Aorta (tissue), 5 donors: ENCODE results near the gene OR52A1. TPM values are rescaled to one million over a fixed set of nuclear protein-coding genes. Genes with fewer than 3 reads are reported as not detected.
"Not testable (repeated sequence)": the region's sequence is repeated elsewhere in the genome, so short reads cannot be mapped to it uniquely, and the experiment has no call there.

Source experiments
- ATAC-seq: fragments of 200-7000 bp; cut with Tn5 transposase; one replicate; pipeline ENCODE4 v1.9.1; 2022; ENCODE audit warnings: moderate library complexity; ENCODE audit not compliant: low FRiP score
- DNase-seq, 2 donors: peaks; one replicate each; pipeline ENCODE4 v3.0.0-alpha.2; 2020
- H3K27ac ChIP-seq, 2 donors: one replicate each; pipeline ENCODE4 v1.5.1; 2013; ENCODE audit warnings: low read length in 2 of 2, mild to moderate bottlenecking in 2 of 2, moderate library complexity in 2 of 2, control low read depth in 1 of 2, inconsistent platforms in 1 of 2, low read depth in 1 of 2
- H3K27me3 ChIP-seq, 2 donors: one replicate each; pipeline ENCODE4 v1.6.1; 2013; ENCODE audit warnings: control low read depth in 1 of 2, low read length in 1 of 2, mild to moderate bottlenecking in 1 of 2, moderate library complexity in 1 of 2; ENCODE audit not compliant: insufficient read depth in 2 of 2, control insufficient read depth in 1 of 2
- H3K36me3 ChIP-seq, 2 donors: one replicate each; pipeline ENCODE4 v1.6.1; 2013; ENCODE audit warnings: control low read depth in 1 of 2, low read length in 1 of 2, mild to moderate bottlenecking in 1 of 2; ENCODE audit not compliant: insufficient read depth in 2 of 2, control insufficient read depth in 1 of 2
- H3K4me1 ChIP-seq, 2 donors: one replicate each; pipeline ENCODE4 v1.6.1; 2013; ENCODE audit warnings: low read length in 2 of 2, control low read depth in 1 of 2, mild to moderate bottlenecking in 1 of 2, moderate library complexity in 1 of 2; ENCODE audit not compliant: insufficient read depth in 2 of 2, control insufficient read depth in 1 of 2
- H3K4me3 ChIP-seq, 2 donors: one replicate each; pipeline ENCODE4 v1.5.1; 2013; ENCODE audit warnings: low read length in 2 of 2, control low read depth in 1 of 2, mild to moderate bottlenecking in 1 of 2
- H3K9me3 ChIP-seq: one replicate; pipeline ENCODE4 v1.6.1; 2013; ENCODE audit warnings: mild to moderate bottlenecking, low read length; ENCODE audit not compliant: control insufficient read depth
- WGBS, 2 donors: extraction: QIAGEN DNeasy Blood & Tissue Kit; methylation state at CpG; one replicate each; pipeline ENCODE4 v1.1.7; 2013; 5-methylcytosine and 5-hydroxymethylcytosine counted together
- intact Hi-C, 2 donors: fragments of 100-400 bp; cut with DNase I; formaldehyde crosslinking; loops; one replicate each; pipeline versions ENCODE4 v1.14.2 to v1.15.0; 2022
- polyA plus RNA-seq, 2 donors: library from polyadenylated mRNA; stranded (reverse); fragments of 200-250 nt; gene quantifications; one replicate each; pipeline ENCODE4 v1.2.3, GENCODE V29; 2013
- total RNA-seq, 2 donors: library from RNA; stranded (reverse); fragmentation: NEBNext Ultra II Directional; extraction: Animal tissue kit (Norgen Biotek cat#: 25700); gene quantifications; one replicate each; pipeline ENCODE4 v1.2.1, GENCODE V29; 2021
- donor health status: healthy with polysubstance abuse.
- donor health status: Bipolar disorder and iron deficiency.
- donor health status: DM: no; HTN: no; CAD: no.
- donor health status: DM: no; HTN: no; CAD: no.
- donor health status: DM: yes; HTN: yes; CAD: no.

The OR52A1 gene
- total and polyA plus RNA-seq, 4 donors = not detected

- Histone ChIP-seq H3K9me3 (no peaks in the 10 kb centered on the region), H3K36me3 (no peaks in the 10 kb centered on the region), H3K4me3 (no peak overlapping the region), H3K27ac (no peak overlapping the region), H3K27me3 (no peaks in the 10 kb centered on the region), H3K4me1 (no peaks in the 10 kb centered on the region)
- DNase-seq (no peak), ATAC-seq (no peak)
- intact Hi-C loops = no loop called here
- 83 to 88% methylated on average over 10 of the region's 10 CpGs for WGBS, 2 donors
These were observed 23.7 kb upstream of the OR52A1 start for GRCh38 chr11:5178046-5178837.

- Histone ChIP-seq H3K27ac (no peak overlapping the region), H3K36me3 (no peaks in the 10 kb centered on the region), H3K4me1 (no peaks in the 10 kb centered on the region), H3K27me3 (no peaks in the 10 kb centered on the region), H3K9me3 (no peaks in the 10 kb centered on the region), H3K4me3 (no peak overlapping the region)
- 88 to 91% methylated on average over 7 of the region's 7 CpGs for WGBS, 2 donors
- ATAC-seq (no peak), DNase-seq (no peak)
- intact Hi-C loops = no loop called here
These were observed 20.4 kb upstream of the OR52A1 start for GRCh38 chr11:5174934-5175333.

DNA sequence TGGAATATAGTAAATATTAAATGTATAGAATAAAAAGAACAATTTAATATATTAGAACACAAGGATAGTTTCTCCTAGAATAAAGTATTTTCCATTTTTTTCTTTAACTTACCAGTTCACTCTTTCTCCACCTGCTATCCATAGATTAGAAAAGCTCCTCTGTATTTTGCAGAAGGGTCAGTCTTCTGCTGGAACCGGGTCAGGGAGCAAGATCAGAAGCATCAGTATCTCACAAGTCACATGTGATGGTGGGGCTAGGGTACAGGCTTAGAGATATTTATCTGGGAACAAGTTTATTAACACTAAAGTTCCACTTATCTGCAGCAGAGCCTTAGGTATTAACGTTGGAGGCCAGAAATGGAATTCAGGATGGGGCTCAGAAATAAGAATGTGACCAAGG lies 17.3 kb upstream of the OR52A1 start:
- Histone ChIP-seq H3K36me3 (no peaks in the 10 kb centered on the region), H3K27ac (no peak overlapping the region), H3K4me1 (no peaks in the 10 kb centered on the region), H3K27me3 (no peaks in the 10 kb centered on the region), H3K4me3 (no peak overlapping the region), H3K9me3 (no peaks in the 10 kb centered on the region)
- ATAC-seq (no peak), DNase-seq (no peak)
- 60 to 69% methylated on average over 2 of the region's 2 CpGs for WGBS, 2 donors
- intact Hi-C loops = no loop called here

DNA sequence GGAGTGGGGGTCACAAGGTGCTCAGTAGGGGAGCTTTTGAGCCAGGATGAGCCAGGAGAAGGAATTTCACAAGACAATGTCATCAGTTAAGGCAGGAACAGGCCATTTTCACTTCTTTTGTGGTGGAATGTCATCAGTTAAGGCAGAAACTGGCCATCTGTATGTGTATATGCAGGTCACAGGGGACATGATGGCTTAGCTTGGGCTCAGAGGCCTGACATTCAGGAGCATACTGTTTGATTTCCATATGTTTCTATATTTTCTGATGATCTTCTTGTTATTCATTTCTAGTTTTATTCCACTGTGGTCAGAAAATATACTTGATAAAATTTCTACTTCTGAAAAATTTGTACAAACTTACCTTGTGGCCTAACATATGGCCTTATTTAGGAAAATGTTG lies 11.3 kb upstream of the OR52A1 start:
- intact Hi-C loops, H3K27ac ChIP-seq, DNase-seq, H3K36me3 ChIP-seq, H3K4me3 ChIP-seq, H3K9me3 ChIP-seq, ATAC-seq, H3K4me1 ChIP-seq, H3K27me3 ChIP-seq: not testable (repeated sequence)

GRCh38 chr11:5164807-5165206 lies 10.2 kb upstream of the OR52A1 start:
- 78 to 79% methylated on average over 6 of the region's 6 CpGs for WGBS, 2 donors
- ATAC-seq, DNase-seq, H3K36me3 ChIP-seq, H3K27ac ChIP-seq, H3K27me3 ChIP-seq, H3K9me3 ChIP-seq, H3K4me1 ChIP-seq, H3K4me3 ChIP-seq, intact Hi-C loops: not testable (repeated sequence)

DNA sequence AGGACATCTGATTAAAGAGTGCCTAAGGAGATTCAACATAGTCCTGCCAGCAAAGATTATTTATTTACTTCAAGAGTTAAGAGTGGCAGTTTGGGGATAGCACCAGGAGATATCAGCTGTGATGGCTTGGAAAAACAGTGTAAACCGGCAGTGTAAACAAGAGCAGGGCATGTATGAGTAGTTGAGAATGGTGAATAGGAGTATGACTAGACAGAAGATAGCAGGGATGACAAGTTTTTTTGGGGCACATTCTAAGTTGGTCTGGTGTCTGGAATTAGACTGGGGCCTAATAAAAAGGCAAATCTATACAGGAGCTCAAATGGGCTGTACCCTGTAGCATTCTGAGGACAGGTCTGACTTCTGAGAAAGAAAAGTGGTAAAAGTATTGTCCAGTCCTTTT lies 6.5 kb upstream of the OR52A1 start:
- WGBS, 2 donors = no CpG with 5 or more reads among the region's 1 CpG
- not testable (repeated sequence) for H3K36me3 ChIP-seq, ATAC-seq

GRCh38 chr11:5160217-5160616 lies 5.7 kb upstream of the OR52A1 start:
- intact Hi-C loops, ATAC-seq, H3K27me3 ChIP-seq: not testable (repeated sequence)

More for the DNA sequence above, 6.5 kb upstream of the OR52A1 start:
- H3K4me1 ChIP-seq, H3K4me3 ChIP-seq, H3K27me3 ChIP-seq, H3K27ac ChIP-seq, H3K9me3 ChIP-seq, DNase-seq, intact Hi-C loops: not testable (repeated sequence)

DNA sequence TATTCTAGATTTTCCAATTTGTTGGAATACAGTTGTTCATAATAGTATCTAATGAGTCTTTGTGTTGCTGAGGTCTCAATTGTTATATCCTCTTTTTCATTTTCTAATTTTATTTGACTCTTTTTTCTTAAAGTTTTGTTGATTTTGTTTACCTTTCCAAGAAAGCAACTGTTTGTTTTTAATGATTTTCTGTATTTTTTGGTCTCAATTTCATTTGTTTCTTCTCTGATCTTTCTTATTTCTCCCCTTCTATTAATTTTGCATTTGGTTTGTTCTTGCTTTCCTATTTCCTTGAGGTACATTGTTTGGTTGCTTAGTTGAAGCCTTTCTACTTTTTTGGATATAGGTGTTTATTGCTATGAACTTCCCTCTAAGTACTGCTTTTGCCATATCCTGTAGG lies 5.2 kb upstream of the OR52A1 start:
- ATAC-seq (no peak), DNase-seq (no peak)
- no peak overlapping the region for H3K4me3 ChIP-seq
- no peaks in the 10 kb centered on the region for H3K27me3 ChIP-seq
- no peaks in the 10 kb centered on the region for H3K36me3 ChIP-seq
- H3K4me1 ChIP-seq = no peaks in the 10 kb centered on the region
- no peak overlapping the region for H3K27ac ChIP-seq
- H3K9me3 ChIP-seq = no peaks in the 10 kb centered on the region
- intact Hi-C loops = no loop called here

More at GRCh38 chr11:5160217-5160616, 5.7 kb upstream of the OR52A1 start:
- H3K27ac ChIP-seq, H3K9me3 ChIP-seq, H3K36me3 ChIP-seq, DNase-seq, H3K4me1 ChIP-seq, H3K4me3 ChIP-seq: not testable (repeated sequence)
- WGBS, 2 donors = 75 to 78% methylated on average over 4 of the region's 4 CpGs

DNA sequence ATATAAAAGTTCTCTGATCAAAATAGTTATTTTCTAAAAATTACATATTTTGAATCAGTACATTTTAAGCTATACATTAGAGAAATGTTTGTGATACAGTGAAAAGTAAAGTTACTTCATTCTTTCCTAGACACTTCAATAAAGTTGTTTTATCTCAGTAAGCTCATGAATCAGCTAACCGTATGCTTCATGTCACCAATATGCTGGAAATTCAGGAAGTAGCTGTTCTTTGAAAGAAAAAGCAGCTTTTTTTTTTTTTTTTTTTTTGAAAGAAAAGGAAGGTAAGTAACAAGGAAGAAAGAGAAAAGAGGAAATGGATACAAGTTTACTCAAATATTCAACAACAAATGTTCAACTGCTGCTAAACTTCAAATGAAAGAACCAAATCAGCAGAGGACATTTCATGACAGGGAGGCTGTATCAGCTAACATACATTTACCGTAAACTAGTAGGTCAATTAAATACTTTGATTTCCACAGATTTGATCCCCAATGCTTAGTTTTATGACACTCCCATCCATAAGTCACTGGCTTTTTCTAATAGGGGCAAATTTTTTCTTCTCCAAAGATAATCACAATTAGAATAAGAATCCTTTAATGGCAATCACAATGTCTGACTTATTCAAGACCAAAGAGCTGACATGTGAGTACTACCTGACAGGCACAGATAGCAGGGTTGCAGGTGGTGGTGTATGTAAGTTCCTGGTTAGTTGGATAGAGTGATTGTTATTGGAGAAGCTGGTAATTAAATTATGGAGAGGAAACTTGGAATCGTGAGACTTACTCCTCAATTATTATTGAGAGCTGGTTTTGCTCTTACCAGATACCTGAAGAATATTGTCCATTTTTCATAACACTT lies 754 bp downstream of the OR52A1 start:
- H3K36me3 ChIP-seq = no peaks in the 10 kb centered on the region
- DNase-seq (no peak), ATAC-seq (no peak)
- 62 to 66% methylated on average over 3 of the region's 3 CpGs for WGBS, 2 donors
- H3K9me3 ChIP-seq = no peaks in the 10 kb centered on the region
- no peaks in the 10 kb centered on the region for H3K27me3 ChIP-seq
- H3K4me1 ChIP-seq = no peaks in the 10 kb centered on the region
- intact Hi-C loops = no loop called here
- no peak overlapping the region for H3K4me3 ChIP-seq
- H3K27ac ChIP-seq = no peak overlapping the region
